ENCODE measurements around the gene MYH9. TPM values are rescaled to one million over a fixed set of nuclear protein-coding genes. Genes with fewer than 3 reads are reported as not detected.

MYH9 gene
- total RNA-seq, 1 donor from 2014 or later: 2,110 TPM

GRCh38 chr22:36351921-36352802 is 35.6 kb downstream of the MYH9 start:
- no peak for DNase-seq (ENCODE audit: extremely low read depth, low read depth, low spot score)

GRCh38 chr22:36350751-36351594 is 36.8 kb downstream of the MYH9 start:
- DNase-seq (ENCODE audit: extremely low read depth, low read depth, low spot score): no peak

GRCh38 chr22:36349726-36350125 is 38.0 kb downstream of the MYH9 start:
- no peak for DNase-seq (ENCODE audit: extremely low read depth, low read depth, low spot score)

DNA sequence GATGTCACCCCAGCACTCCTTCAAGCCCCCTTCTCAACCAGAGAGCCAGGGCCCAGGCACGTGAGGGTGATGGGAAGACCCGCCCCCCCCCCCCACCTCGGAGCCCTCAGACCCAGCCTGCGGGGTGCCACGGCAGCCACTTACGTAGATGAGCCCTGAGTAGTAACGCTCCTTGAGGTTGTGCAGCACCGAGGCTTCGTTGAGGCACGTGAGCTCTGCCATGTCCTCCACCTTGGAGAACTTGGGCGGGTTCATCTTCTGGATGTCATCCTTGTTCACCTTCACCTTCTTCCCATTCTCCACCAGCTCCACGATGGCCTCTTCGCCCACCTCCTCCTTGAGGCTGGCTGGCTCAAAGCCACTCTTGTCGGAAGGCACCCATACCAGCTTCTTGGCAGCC is 39.0 kb downstream of the MYH9 start:
- no peak for DNase-seq (ENCODE audit: extremely low read depth, low read depth, low spot score)

DNA sequence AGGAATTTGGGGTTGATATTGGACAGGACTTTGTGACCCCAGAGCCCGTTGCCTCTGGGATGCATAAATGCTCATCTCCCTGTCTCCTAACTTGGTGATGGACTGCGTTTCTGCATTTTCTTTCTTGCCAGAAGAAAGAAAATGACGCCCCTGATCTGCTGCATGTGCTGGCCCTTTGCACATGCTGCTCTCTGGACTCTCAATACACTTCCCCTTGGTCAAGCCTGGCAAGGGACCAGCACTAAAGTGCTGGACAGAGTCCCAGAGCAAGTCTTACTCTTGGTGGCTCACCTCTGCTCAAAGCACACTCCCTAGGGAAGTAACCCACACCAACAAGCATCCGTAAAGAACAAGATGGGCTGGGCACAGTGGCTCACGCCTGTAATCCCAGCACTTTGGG is 40.7 kb downstream of the MYH9 start:
- no peak for DNase-seq (ENCODE audit: extremely low read depth, low read depth, low spot score)

GRCh38 chr22:36344106-36344827 is 43.5 kb downstream of the MYH9 start:
- no peak for DNase-seq (ENCODE audit: extremely low read depth, low read depth, low spot score)

DNA sequence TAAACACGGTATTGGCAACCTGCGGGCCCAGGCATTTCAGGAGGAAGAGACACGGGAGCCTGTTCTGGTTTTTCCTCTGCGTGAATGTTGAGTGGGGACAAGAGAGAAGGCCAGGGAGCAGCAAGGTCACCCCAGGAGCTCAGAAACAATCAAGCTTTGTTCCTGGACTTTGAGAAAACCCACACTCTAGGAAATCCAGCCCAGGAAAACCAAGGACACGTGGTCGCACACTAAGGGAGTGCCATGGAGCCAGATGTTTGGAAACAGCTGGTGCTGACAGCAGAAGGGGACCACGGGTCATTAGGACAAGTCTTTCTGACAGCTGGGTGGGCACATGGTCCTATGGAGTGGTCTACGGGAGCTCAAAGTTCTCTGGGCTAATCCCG is 44.1 kb downstream of the MYH9 start:
- no peak for DNase-seq (ENCODE audit: extremely low read depth, low read depth, low spot score)

- DNase-seq (ENCODE audit: extremely low read depth, low read depth, low spot score): no peak
Measured at GRCh38 chr22:36343070-36343719, 44.6 kb downstream of the MYH9 start.

GRCh38 chr22:36341640-36342041 is 46.1 kb downstream of the MYH9 start:
- no peak for DNase-seq (ENCODE audit: extremely low read depth, low read depth, low spot score)

DNA sequence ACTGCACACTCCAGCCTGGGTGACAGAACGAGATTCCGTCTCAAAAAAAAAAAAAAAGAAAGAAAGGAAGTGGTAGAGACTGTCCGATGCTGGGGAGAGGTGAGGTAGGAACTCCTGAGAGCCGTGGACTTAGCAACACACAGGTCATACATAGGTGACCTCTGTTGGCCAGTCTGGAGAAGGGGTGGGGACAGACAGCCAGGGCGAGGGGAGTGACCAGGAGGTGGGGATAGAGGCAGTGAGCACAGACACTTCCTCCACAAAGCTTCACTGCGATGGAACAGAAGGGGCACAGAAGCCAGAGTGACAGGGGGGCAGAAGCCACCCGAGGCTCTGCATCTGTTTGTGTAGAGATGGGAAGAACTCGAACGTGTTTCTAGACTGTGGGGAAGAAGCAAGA is 47.1 kb downstream of the MYH9 start:
- DNase-seq (ENCODE audit: extremely low read depth, low read depth, low spot score): no peak

DNA sequence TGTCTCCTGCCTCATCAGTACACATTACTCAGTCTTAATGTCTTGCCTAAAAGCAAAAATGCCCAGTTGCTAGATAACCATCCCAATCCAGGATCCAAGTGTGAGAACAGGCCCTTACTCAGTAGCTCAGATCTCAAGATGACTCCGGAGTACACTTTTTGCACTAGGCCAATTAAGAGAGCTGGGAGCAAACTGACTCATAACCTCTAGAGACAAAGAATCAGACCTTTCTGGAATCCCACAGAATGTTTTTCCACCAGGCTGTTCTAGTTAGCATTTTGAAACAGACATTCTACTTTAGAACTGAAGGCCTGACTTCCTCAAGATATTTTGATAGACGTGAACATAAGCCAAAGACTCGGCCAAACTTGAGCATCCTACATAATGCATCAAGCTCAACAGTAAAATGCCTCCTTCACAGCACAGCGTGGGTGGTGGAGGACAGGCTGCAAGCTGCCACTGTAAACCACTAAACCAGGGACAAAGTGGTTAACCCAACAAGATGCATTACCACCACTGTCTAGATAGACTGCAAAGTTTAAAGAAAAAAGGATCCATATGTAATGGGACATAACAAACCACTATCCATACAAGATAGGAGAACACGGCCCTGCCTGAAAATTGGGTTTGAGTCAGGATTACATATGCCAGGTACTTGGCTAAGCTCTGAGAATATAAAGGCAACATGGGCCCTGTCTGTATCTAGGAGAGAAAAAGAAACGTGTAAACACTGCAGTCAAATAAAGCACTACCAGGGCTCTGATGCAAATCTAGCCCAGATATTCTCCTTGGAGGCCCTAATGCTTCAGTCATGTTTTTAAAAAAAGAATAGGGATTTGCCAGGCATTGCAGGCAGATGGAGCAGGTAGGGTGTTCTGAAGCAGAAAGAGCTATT is 48.3 kb downstream of the MYH9 start:
- DNase-seq (ENCODE audit: extremely low read depth, low read depth, low spot score): no peak

- no peak for DNase-seq (ENCODE audit: extremely low read depth, low read depth, low spot score)
Measured at GRCh38 chr22:36337365-36338130, 50.2 kb downstream of the MYH9 start.

- DNase-seq (ENCODE audit: extremely low read depth, low read depth, low spot score): no peak
Measured at GRCh38 chr22:36336246-36337182, 51.3 kb downstream of the MYH9 start.

GRCh38 chr22:36335621-36336020 is 52.1 kb downstream of the MYH9 start:
- DNase-seq (ENCODE audit: extremely low read depth, low read depth, low spot score): no peak

GRCh38 chr22:36334821-36335603 is 52.8 kb downstream of the MYH9 start:
- no peak for DNase-seq (ENCODE audit: extremely low read depth, low read depth, low spot score)

GRCh38 chr22:36334081-36334820 is 53.5 kb downstream of the MYH9 start:
- no peak for DNase-seq (ENCODE audit: extremely low read depth, low read depth, low spot score)
